K562 (cell line): ENCODE data around the gene NPAS3. TPM values are rescaled to one million over a fixed set of nuclear protein-coding genes. Genes with fewer than 3 reads are reported as not detected.

Experiments
- ATAC-seq: fragments of 200-7000 bp; cut with Tn5 transposase; 3 replicates; pipeline ENCODE4 v1.9.1; 2020; ENCODE audit warnings: moderate library complexity
- BruUV-seq: library from RNA; stranded (reverse); fragments of 400-500 nt; replicated peaks from 2 replicates; lab custom pipeline; 2021; lab: Mats Ljungman, UMichigan
- CTCF ChIA-PET: fragments of 300-600 bp; formaldehyde crosslinking; extraction: SDS; loops from one replicate; lab custom pipeline; 2021; ENCODE audit warnings: low intra/inter-chr PET ratio; lab: Yijun Ruan, JAX
- POLR2A ChIA-PET: fragments of 300-600, 350-650 bp; sonication (Branson Sonifier 250); formaldehyde crosslinking; extraction: SDS; loops from one replicate; lab custom pipeline; 2021; ENCODE audit warnings: antibody characterized with exemption, inconsistent platforms; lab: Yijun Ruan, JAX
- DNase-seq, 4 experiments: peaks; one replicate each; pipeline versions ENCODE4 v3.0.0 to v3.0.0-alpha.2; 2011 to 2018; ENCODE audit warnings: low spot score in 3 of 4, mixed read lengths in 3 of 4; ENCODE audit errors: extremely low read depth in 1 of 4
- FAIRE-seq: peaks from 2 replicates; lab custom pipeline; 2011; peaks lifted over from hg19 to GRCh38; lab: Jason Lieb, UNC
- H2AFZ ChIP-seq: 2 replicates; pipeline ENCODE4 v1.6.0; 2011; ENCODE audit warnings: low read depth, low read length, control low read depth, inconsistent platforms
- H3K27ac ChIP-seq: fragments of 200-600 bp; 3 replicates; pipeline ENCODE4 v1.8.0; 2011; ENCODE audit warnings: low read depth, mild to moderate bottlenecking, control low read depth, inconsistent platforms, low read length, moderate library complexity, mixed read lengths; ENCODE audit errors: extremely low read depth
- H3K27me3 ChIP-seq, 2 experiments: fragments of 300-600 bp in 1 of 2; 2 replicates in 1 of 2; 3 replicates in 1 of 2; pipeline versions ENCODE4 v1.6.0 to v1.8.0; 2011; ENCODE audit warnings: inconsistent platforms in 2 of 2, low read length in 2 of 2, mild to moderate bottlenecking in 1 of 2, mixed read lengths in 1 of 2, moderate library complexity in 1 of 2; ENCODE audit not compliant: control insufficient read depth in 2 of 2, insufficient read depth in 2 of 2
- H3K36me3 ChIP-seq: fragments of 300-600 bp; 3 replicates; pipeline ENCODE4 v1.8.0; 2011; ENCODE audit warnings: mild to moderate bottlenecking, low read length, inconsistent platforms; ENCODE audit not compliant: control insufficient read depth, insufficient read depth
- H3K4me1 ChIP-seq, 2 experiments: fragments of 200-600 bp in 1 of 2; replicated peaks in 1 of 2; 2 replicates in 1 of 2; 3 replicates in 1 of 2; pipeline versions ENCODE4 v1.5.1 to v1.8.0; 2011; ENCODE audit warnings: inconsistent platforms in 2 of 2, low read length in 2 of 2, mild to moderate bottlenecking in 1 of 2, mixed read lengths in 1 of 2, moderate library complexity in 1 of 2; ENCODE audit not compliant: control insufficient read depth in 2 of 2, insufficient read depth in 2 of 2
- H3K4me2 ChIP-seq: 2 replicates; pipeline ENCODE4 v1.6.1; 2011; ENCODE audit warnings: low read length, control low read depth, inconsistent platforms, mixed read lengths; ENCODE audit not compliant: insufficient read depth
- H3K4me3 ChIP-seq: fragments of 200-600 bp; sonication (generic), shearing (Covaris generic); 2 replicates; pipeline ENCODE4 v1.5.1; 2016; ENCODE audit warnings: control low read depth, inconsistent platforms
- H3K79me2 ChIP-seq: fragments of 200-600 bp; 3 replicates; pipeline ENCODE4 v1.8.0; 2011; ENCODE audit warnings: low read length, inconsistent platforms; ENCODE audit not compliant: control insufficient read depth, insufficient read depth
- H3K9ac ChIP-seq, 2 experiments: 2 replicates each; pipeline versions ENCODE4 v1.6.0 to v1.6.1; 2011; ENCODE audit warnings: low read depth in 2 of 2, low read length in 2 of 2, control low read depth in 1 of 2, inconsistent platforms in 1 of 2, mild to moderate bottlenecking in 1 of 2, mixed read lengths in 1 of 2; ENCODE audit not compliant: insufficient read depth in 1 of 2
- H3K9me1 ChIP-seq: one replicate; pipeline ENCODE4 v1.6.0; 2011; ENCODE audit warnings: inconsistent platforms, mild to moderate bottlenecking, low read length, moderate library complexity; ENCODE audit not compliant: control insufficient read depth, insufficient read depth
- H3K9me3 ChIP-seq: replicated peaks from 2 replicates; pipeline ENCODE4 v1.5.1; 2011; ENCODE audit warnings: low read depth, low read length, inconsistent platforms; ENCODE audit not compliant: control insufficient read depth, insufficient read depth
- H4K20me1 ChIP-seq: replicated peaks from 2 replicates; pipeline ENCODE4 v1.6.1; 2011; ENCODE audit warnings: low read length, inconsistent platforms, mixed read lengths; ENCODE audit not compliant: control insufficient read depth, insufficient read depth
- GATA2 ChIP-seq: sonication (generic); formaldehyde crosslinking; IDR thresholded peaks from 2 replicates; pipeline ENCODE4 v1.4.0; 2020; ENCODE audit warnings: mild to moderate bottlenecking, missing genetic modification reagents
- MIER1 ChIP-seq: fragments of 450-650 bp; IDR thresholded peaks from 2 replicates; pipeline ENCODE4 v1.6.1; 2016; ENCODE audit warnings: antibody characterized with exemption, mild to moderate bottlenecking, low read depth
- NCOA2 ChIP-seq, 2 experiments: fragments of 450-650 bp; IDR thresholded peaks; 2 replicates each; pipeline ENCODE4 v1.6.1; 2018; ENCODE audit warnings: mild to moderate bottlenecking in 2 of 2, moderate library complexity in 1 of 2; ENCODE audit not compliant: partially characterized antibody in 2 of 2
- RBM14 ChIP-seq: fragments of 200-400 bp; formaldehyde crosslinking; IDR thresholded peaks from 2 replicates; pipeline ENCODE4 v1.6.1; 2018; ENCODE audit warnings: low read depth, mild to moderate bottlenecking, low read length, moderate library complexity, borderline replicate concordance; ENCODE audit not compliant: insufficient read depth
- ZC3H4 ChIP-seq: sonication (generic); formaldehyde crosslinking; IDR thresholded peaks from 2 replicates; pipeline ENCODE4 v1.9.0; 2021; ENCODE audit warnings: missing genetic modification reagents, borderline replicate concordance
- WGBS: fragments of 100-300 bp; shearing (Covaris generic); methylation state at CpG from one replicate; pipeline ENCODE4 v1.1.6; 2016; ENCODE audit warnings: low coverage, mixed read lengths; ENCODE audit not compliant: insufficient coverage; ENCODE audit errors: missing lambda C conversion rate; 5-methylcytosine and 5-hydroxymethylcytosine counted together
- in situ Hi-C: fragments of 300-500 bp; cut with MboI; formaldehyde crosslinking; loops from 4 replicates; pipeline ENCODE4 v1.15.0; 2018; ENCODE audit warnings: inconsistent platforms, mixed read lengths
- intact Hi-C: fragments of 100-400 bp; cut with micrococcal nuclease; formaldehyde crosslinking; loops from 2 replicates; pipeline ENCODE4 v1.14.2; 2022
- polyA plus RNA-seq, 8 experiments: library from polyadenylated mRNA; depleted of rRNA in 4 of 8; stranded (reverse) in 5 of 8; unstranded in 3 of 8; fragments of >200 nt; fragmentation: Nextera tagmentation in 2 of 8; fragmentation: Illumina TruSeq in 1 of 8; extraction: Ambion mirVana in 2 of 8; extraction: Trizol in 1 of 8; gene quantifications; 2 replicates each; pipeline versions ENCODE4 v1.2.1 to v1.2.3, GENCODE V29; 2011 to 2014; ENCODE audit warnings: inconsistent platforms in 1 of 8, missing spikeins in 1 of 8
- total RNA-seq, 7 experiments: library from RNA; depleted of rRNA in 6 of 7; stranded (reverse); fragments of >200 nt in 6 of 7; fragmentation: Illumina TruSeq in 2 of 7; extraction: Trizol in 2 of 7; gene quantifications; 2 replicates each; pipeline versions ENCODE4 v1.2.1 to v1.2.3, GENCODE V29; 2011 to 2021; ENCODE audit warnings: low replicate concordance in 1 of 7

NPAS3 gene
- total and polyA plus RNA-seq, 9 of the 15 experiments (the other 6 are each of a cell fraction or from before 2014, with no cell fraction given), result 0.04 TPM; not detected in 8

- TF ChIP-seq RBM14, result no peak
- no peak for TF ChIP-seq ZC3H4 (CRISPR knock-in tag)
- TF ChIP-seq MIER1, result no peak
- no peak for TF ChIP-seq GATA2 (CRISPR knock-in tag)
- in situ Hi-C loops, result no loop called here
- WGBS, result 0% methylated on average over 4 of the region's 4 CpGs
- ATAC-seq, result no peak
- BruUV-seq, result no TSS peak
- Histone ChIP-seq H3K4me1 (no peaks in the 10 kb centered on the region), H3K9me1 (no peaks in the 10 kb centered on the region), H3K79me2 (no peaks in the 10 kb centered on the region), H3K36me3 (no peaks in the 10 kb centered on the region), H2AFZ (no peak overlapping the region), H3K4me3 (no peak overlapping the region), H4K20me1 (no peaks in the 10 kb centered on the region), H3K27me3 (no peaks in the 10 kb centered on the region), H3K9me3 (no peaks in the 10 kb centered on the region), H3K4me2 (no peak overlapping the region), H3K9ac (no peak overlapping the region), H3K27ac (no peak overlapping the region)
- no peak for FAIRE-seq
- POLR2A ChIA-PET, result no interaction called here
- intact Hi-C loops, result no loop called here
- CTCF ChIA-PET, result no interaction called here
- DNase-seq, result no peak
Measured at GRCh38 chr14:33045760-33046159, 107.1 kb downstream of the NPAS3 start.

- no peak overlapping the region for H3K9ac ChIP-seq
- TF ChIP-seq NCOA2 (IDR thresholded peaks at IDR 0.05; ENCODE audit: partially characterized antibody in 2 of 2), result no peak
- TF ChIP-seq, all 486 proteins: peak for 0
- no peak overlapping the region for H3K4me3 ChIP-seq
- H3K36me3 ChIP-seq, result no peaks in the 10 kb centered on the region
- no peak for FAIRE-seq
- H2AFZ ChIP-seq, result no peak overlapping the region
- ChIA-PET CTCF (no interaction called here), POLR2A (interaction anchor here (0.5 kb wide), 1 partner anchor 25 kb away, joined by 3 read pairs; no protein-coding TSS in a partner anchor)
- 13% methylated on average over 2 of the region's 2 CpGs for WGBS
- no peaks in the 10 kb centered on the region for H4K20me1 ChIP-seq
- ATAC-seq, result no peak
- no peaks in the 10 kb centered on the region for H3K27me3 ChIP-seq
- no peak for DNase-seq
- no peaks in the 10 kb centered on the region for H3K79me2 ChIP-seq
- no peaks in the 10 kb centered on the region for H3K4me1 ChIP-seq
- H3K4me2 ChIP-seq, result no peak overlapping the region
- BruUV-seq, result no TSS peak
- in situ Hi-C loops, result no loop called here
- H3K9me3 ChIP-seq, result no peaks in the 10 kb centered on the region
- intact Hi-C loops, result no loop called here
- H3K27ac ChIP-seq, result no peak overlapping the region
- H3K9me1 ChIP-seq, result no peaks in the 10 kb centered on the region
Measured at GRCh38 chr14:33052943-33053342, 114.3 kb downstream of the NPAS3 start.
